Measurements from ENCODE around the gene DNAH1. TPM values are rescaled to one million over a fixed set of nuclear protein-coding genes. Genes with fewer than 3 reads are reported as not detected.

Gene DNAH1
- 0.50 and 0.74 TPM in 2 replicates for total RNA-seq

GRCh38 chr3:52315977-52316764 lies at the start of gene DNAH1:
DNAH1 (plus strand) TSS chr3:52316319; CDS start chr3:52322443, 6,124 bp downstream.

DNA sequence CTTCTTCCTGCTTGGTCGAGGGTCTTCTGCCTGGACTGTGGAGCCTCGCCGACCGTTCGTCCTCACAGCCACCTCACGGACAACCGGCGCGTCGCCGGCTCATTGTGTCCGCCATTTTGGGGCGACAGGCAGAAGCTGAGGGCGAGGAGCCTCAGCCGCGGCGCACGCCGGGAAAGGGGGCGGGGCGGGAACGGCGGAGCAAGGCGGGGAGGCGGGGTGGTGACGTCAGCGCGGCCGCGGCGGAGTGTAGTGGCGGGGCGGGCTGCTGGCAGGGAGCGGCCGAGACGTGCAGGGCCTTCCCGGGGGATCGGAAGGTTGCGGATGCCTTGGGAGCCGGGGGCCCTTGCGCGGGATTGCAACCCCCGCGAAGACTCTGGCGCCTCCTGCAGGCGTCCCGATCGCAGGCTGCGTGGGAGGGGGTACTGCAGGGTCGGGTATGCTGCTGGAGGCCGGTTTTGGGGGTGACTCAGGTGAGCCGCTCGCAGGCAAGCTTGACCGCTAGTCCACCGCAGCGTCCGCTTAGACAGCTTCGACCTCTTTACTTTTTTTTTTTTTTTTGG lies 37.5 kb upstream of the DNAH1 start, which contains the start of gene WDR82:
TSS of gene WDR82 (minus strand) at position 140 of the 560 bp plus-strand sequence. CDS start 288 bp downstream, outside the sequence.

DNA sequence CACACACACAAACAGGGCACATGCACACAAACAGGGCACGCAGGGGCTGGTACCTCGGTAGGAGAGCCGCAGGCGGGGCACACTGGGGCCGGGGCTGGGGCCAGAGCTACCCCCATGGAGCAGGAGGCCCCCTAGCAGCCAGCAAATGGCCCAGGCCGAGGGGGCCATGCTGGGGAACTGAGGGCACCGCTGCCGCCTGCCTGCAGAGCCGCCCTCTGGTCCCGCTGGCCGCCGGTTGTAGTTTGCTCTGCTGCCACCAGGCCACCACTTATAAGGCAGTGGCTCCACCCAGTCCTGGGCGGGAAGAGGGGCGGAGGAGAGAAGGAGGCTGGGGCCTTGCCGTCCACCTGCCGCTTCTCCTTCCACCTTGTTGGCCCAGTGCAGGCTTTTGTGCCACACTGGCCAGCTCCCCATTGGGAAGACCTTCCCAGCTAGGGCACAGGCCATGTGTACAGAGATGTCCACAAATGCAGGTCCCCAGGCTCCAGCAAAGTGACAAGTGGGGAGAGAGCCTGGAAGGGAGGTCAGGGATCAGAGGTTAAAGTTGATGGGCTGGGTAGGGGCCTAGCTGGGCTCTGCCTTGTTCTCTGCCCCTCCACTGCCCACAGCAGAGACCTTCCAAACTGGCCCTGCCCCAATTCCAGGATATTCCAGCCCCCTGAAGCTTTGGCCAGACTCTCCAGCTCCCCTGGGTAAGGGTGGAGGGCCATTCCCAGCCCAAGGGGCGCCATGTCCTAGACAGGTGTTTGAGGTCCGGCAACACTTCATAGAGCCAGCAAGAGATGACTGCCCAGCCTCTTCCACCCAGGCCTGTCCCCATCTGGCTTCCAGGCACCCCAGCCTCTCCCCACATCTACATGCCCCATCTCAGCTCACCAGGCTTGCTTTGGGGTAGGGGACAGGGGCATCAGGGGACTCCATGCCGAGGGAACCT lies 129.0 kb downstream of the DNAH1 start, which contains the start of gene SEMA3G:
TSS of gene SEMA3G (minus strand) at position 244 of the 934 bp plus-strand sequence. CDS start at position 168, 76 bp downstream.

Other genes starting within 250 kb of the DNAH1 start
- 29.1 and 31.1 TPM in 2 replicates for gene POC1A, start 161.9 kb upstream of the DNAH1 start, total RNA-seq
- 44.6 and 44.7 TPM in 2 replicates for gene ALAS1, start 118.2 kb upstream of the DNAH1 start, total RNA-seq
- gene TLR9, start 90.7 kb upstream of the DNAH1 start, total RNA-seq, result under 0.01 TPM in 1 of 2 replicates, not detected in the other
- gene TWF2, start 77.2 kb upstream of the DNAH1 start, total RNA-seq, result 195 TPM in 2 replicates
- 14.5 and 15.6 TPM in 2 replicates for gene PPM1M, start 70.6 kb upstream of the DNAH1 start, total RNA-seq
- gene WDR82, start 37.7 kb upstream of the DNAH1 start, total RNA-seq, result 40.9 and 44.9 TPM in 2 replicates
- gene GLYCTK, start 28.5 kb upstream of the DNAH1 start, total RNA-seq, result 13.4 and 15.5 TPM in 2 replicates
- 75.0 and 75.8 TPM in 2 replicates for gene BAP1, start 93.7 kb downstream of the DNAH1 start, total RNA-seq
- gene PHF7, start 94.3 kb downstream of the DNAH1 start, total RNA-seq, result 3.9 and 7.6 TPM in 2 replicates
- not detected in 2 replicates for gene SEMA3G, start 128.8 kb downstream of the DNAH1 start, total RNA-seq
- 0.74 TPM in 1 of 2 replicates, not detected in the other for gene TNNC1, start 137.7 kb downstream of the DNAH1 start, total RNA-seq
- gene NISCH, start 139.3 kb downstream of the DNAH1 start, total RNA-seq, result 31.4 and 31.5 TPM in 2 replicates
- gene STAB1, start 179.0 kb downstream of the DNAH1 start, total RNA-seq, result 0.50 and 0.59 TPM in 2 replicates
- 220 and 265 TPM in 2 replicates for gene NT5DC2, start 217.5 kb downstream of the DNAH1 start, total RNA-seq
- gene UQCC5, start 220.3 kb downstream of the DNAH1 start, total RNA-seq, result 1.2 and 20.8 TPM in 2 replicates

Measured in bronchus fibroblast of lung (primary cell).